Fibroblast of lung (primary cell): Measurements from ENCODE around the gene ORC4.

ENCODE experiments used
- CTCF ChIP-seq, 2 donors: IDR thresholded peaks in 1 of 2; conservative IDR thresholded peaks in 1 of 2; 1 replicate in 1 of 2; 2 replicates in 1 of 2; pipeline ENCODE4 v1.5.1; 2011 to 2012; ENCODE audit warnings: low read length in 2 of 2, control low read depth in 1 of 2, inconsistent platforms in 1 of 2, low read depth in 1 of 2, mild to moderate bottlenecking in 1 of 2
- EZH2 ChIP-seq: IDR thresholded peaks from 2 replicates; pipeline ENCODE4 v1.5.1; 2012; ENCODE audit warnings: low read length, control low read depth, mild to moderate bottlenecking; ENCODE audit errors: missing control alignments

- TF ChIP-seq CTCF (conservative IDR thresholded peaks at IDR 0.05 in 1 of 2, IDR thresholded peaks at IDR 0.05 in 1 of 2; ENCODE audit: low read depth in 1 of 2, low read length in 2 of 2) = no peak
- no peak for TF ChIP-seq EZH2
Measured at GRCh38 chr2:148042219-148042618, 21.7 kb upstream of the ORC4 start.
